H1 (cell line): ENCODE data around the gene ALPL. TPM values are rescaled to one million over a fixed set of nuclear protein-coding genes. Genes with fewer than 3 reads are reported as not detected.

Experiments used
- CHD7 ChIP-seq: fragments of 300-600 bp; sonication (generic); IDR thresholded peaks from 2 replicates; pipeline ENCODE4 v1.7.1; 2012; ENCODE audit warnings: low read length, moderate library complexity, mild to moderate bottlenecking, inconsistent platforms; ENCODE audit not compliant: insufficient replicate concordance
- polyA plus RNA-seq, 7 experiments: library from polyadenylated mRNA; depleted of rRNA in 3 of 7; stranded (reverse) in 5 of 7; unstranded in 2 of 7; fragments of >200 nt in 5 of 7; fragments of 200-250 nt in 2 of 7; gene quantifications; 1 replicate in 5 of 7; 2 replicates in 1 of 7; 4 replicates in 1 of 7; pipeline versions ENCODE4 v1.2.1 to v1.2.3, GENCODE V29; 2011 to 2013; ENCODE audit warnings: missing spikeins in 2 of 7, mixed read lengths in 2 of 7
- total RNA-seq: library from RNA; stranded (reverse); fragmentation: NEBNext Ultra II Directional; extraction: Animal tissue kit (Norgen Biotek cat#: 25700); gene quantifications from 2 replicates; pipeline ENCODE4 v1.2.1, GENCODE V29; 2021

Gene ALPL
- total and polyA plus RNA-seq, 2 of the 8 experiments (the other 6 are each of a cell fraction or from before 2014, with no cell fraction given) = 175 to 362 TPM

- no peak for TF ChIP-seq CHD7
Observed at GRCh38 chr1:21543598-21543997, 34.4 kb downstream of the ALPL start (continued).
